Activated CD4-positive, alpha-beta T cell treated with anti-CD3 and anti-CD28 coated beads, Interleukin-2, amount 50 U/mL, for 24 hours (primary cell): ENCODE results near the gene PDCD2L.
"Not testable (repeated sequence)": the region's sequence is repeated elsewhere in the genome, so short reads cannot be mapped to it uniquely, and the experiment has no call there.

Experiments used
- DNase-seq, 2 donors: peaks; one replicate each; pipeline ENCODE4 v3.0.0-alpha.2; 2020; ENCODE audit warnings: low read depth in 1 of 2, low spot score in 1 of 2

The PDCD2L gene

GRCh38 chr19:34373601-34374288 is 30.5 kb upstream of the PDCD2L start:
- no peak for DNase-seq

- DNase-seq = no peak
Measured at GRCh38 chr19:34375598-34375997, 28.6 kb upstream of the PDCD2L start.

GRCh38 chr19:34380639-34381241 is 23.5 kb upstream of the PDCD2L start:
- DNase-seq = no peak

GRCh38 chr19:34381399-34382251 is 22.6 kb upstream of the PDCD2L start:
- no peak for DNase-seq

- DNase-seq = no peak
Measured at GRCh38 chr19:34382471-34382870, 21.7 kb upstream of the PDCD2L start.

GRCh38 chr19:34383599-34383998 is 20.6 kb upstream of the PDCD2L start:
- DNase-seq = no peak

- no peak for DNase-seq
Measured at GRCh38 chr19:34386645-34387445, 17.4 kb upstream of the PDCD2L start.

- DNase-seq = no peak
Measured at GRCh38 chr19:34387446-34387810, 16.8 kb upstream of the PDCD2L start.

GRCh38 chr19:34388745-34389144 is 15.5 kb upstream of the PDCD2L start:
- not testable (repeated sequence) for DNase-seq

GRCh38 chr19:34391813-34392212 is 12.4 kb upstream of the PDCD2L start:
- DNase-seq = no peak

- DNase-seq = no peak
Measured at GRCh38 chr19:34393031-34393430, 11.2 kb upstream of the PDCD2L start.

- DNase-seq = no peak
Measured at GRCh38 chr19:34393629-34394028, 10.6 kb upstream of the PDCD2L start.

- DNase-seq = no peak
Measured at GRCh38 chr19:34397853-34398252, 6.3 kb upstream of the PDCD2L start.

GRCh38 chr19:34399886-34400285 is 4.3 kb upstream of the PDCD2L start:
- no peak for DNase-seq

GRCh38 chr19:34400844-34401243 is 3.4 kb upstream of the PDCD2L start:
- DNase-seq = not testable (repeated sequence)

- no peak for DNase-seq
Measured at GRCh38 chr19:34402074-34402600, 2.1 kb upstream of the PDCD2L start.

GRCh38 chr19:34403784-34404108 is 453 bp upstream of the PDCD2L start:
- DNase-seq = no peak

GRCh38 chr19:34405892-34406660 is 1.9 kb downstream of the PDCD2L start:
- DNase-seq = no peak

- no peak for DNase-seq
Measured at GRCh38 chr19:34408411-34408810, 4.2 kb downstream of the PDCD2L start.
